Activated B cell treated with CpG ODN at 0.5 μM for 24 hours (primary cell): ENCODE results near the gene MTG2. TPM values are rescaled to one million over a fixed set of nuclear protein-coding genes. Genes with fewer than 3 reads are reported as not detected.

ENCODE experiments used
- ATAC-seq: fragments of 200-7000 bp; cut with Tn5 transposase; one replicate; pipeline ENCODE4 v1.10.0; 2021; ENCODE audit warnings: low read depth, mild to moderate bottlenecking, moderate library complexity
- CTCF ChIA-PET: fragments of 350-600 bp; sonication (Branson Sonifier 250); formaldehyde crosslinking; loops from one replicate; lab custom pipeline; 2021; ENCODE audit warnings: antibody characterized with exemption; lab: Charles Lee
- POLR2A ChIA-PET: fragments of 350-600 bp; sonication (Branson Sonifier 250); formaldehyde crosslinking; loops from one replicate; lab custom pipeline; 2021; ENCODE audit warnings: antibody characterized with exemption; lab: Charles Lee
- DNase-seq: peaks from one replicate; pipeline ENCODE4 v3.0.0; 2022
- H3K27ac Mint-ChIP-seq: one replicate; pipeline ENCODE4 v1.8.0; 2020; ENCODE audit warnings: mixed read lengths
- H3K27me3 Mint-ChIP-seq: one replicate; pipeline ENCODE4 v1.8.0; 2021; ENCODE audit warnings: mixed read lengths
- H3K36me3 Mint-ChIP-seq: one replicate; pipeline ENCODE4 v1.8.0; 2021; ENCODE audit warnings: low read depth, mixed read lengths
- H3K4me1 Mint-ChIP-seq: one replicate; pipeline ENCODE4 v1.8.0; 2021; ENCODE audit warnings: mixed read lengths
- H3K4me3 Mint-ChIP-seq: one replicate; pipeline ENCODE4 v1.8.0; 2020; ENCODE audit warnings: mild to moderate bottlenecking, mixed read lengths
- H3K9me3 Mint-ChIP-seq: one replicate; pipeline ENCODE4 v1.8.0; 2020; ENCODE audit warnings: mixed read lengths
- CTCF ChIP-seq: fragments of 200-600 bp; IDR thresholded peaks from one replicate; pipeline ENCODE4 v1.8.0; 2022; ENCODE audit warnings: antibody characterized with exemption, mild to moderate bottlenecking
- intact Hi-C: fragments of 100-400 bp; cut with micrococcal nuclease; formaldehyde crosslinking; loops from one replicate; pipeline ENCODE4 v1.15.1; 2024
- total RNA-seq: library from RNA; stranded (reverse); gene quantifications from 2 replicates; pipeline ENCODE4 v1.2.3, GENCODE V29; 2022

Gene MTG2
- total RNA-seq, 1 donor from 2014 or later = 46.8 TPM

DNA sequence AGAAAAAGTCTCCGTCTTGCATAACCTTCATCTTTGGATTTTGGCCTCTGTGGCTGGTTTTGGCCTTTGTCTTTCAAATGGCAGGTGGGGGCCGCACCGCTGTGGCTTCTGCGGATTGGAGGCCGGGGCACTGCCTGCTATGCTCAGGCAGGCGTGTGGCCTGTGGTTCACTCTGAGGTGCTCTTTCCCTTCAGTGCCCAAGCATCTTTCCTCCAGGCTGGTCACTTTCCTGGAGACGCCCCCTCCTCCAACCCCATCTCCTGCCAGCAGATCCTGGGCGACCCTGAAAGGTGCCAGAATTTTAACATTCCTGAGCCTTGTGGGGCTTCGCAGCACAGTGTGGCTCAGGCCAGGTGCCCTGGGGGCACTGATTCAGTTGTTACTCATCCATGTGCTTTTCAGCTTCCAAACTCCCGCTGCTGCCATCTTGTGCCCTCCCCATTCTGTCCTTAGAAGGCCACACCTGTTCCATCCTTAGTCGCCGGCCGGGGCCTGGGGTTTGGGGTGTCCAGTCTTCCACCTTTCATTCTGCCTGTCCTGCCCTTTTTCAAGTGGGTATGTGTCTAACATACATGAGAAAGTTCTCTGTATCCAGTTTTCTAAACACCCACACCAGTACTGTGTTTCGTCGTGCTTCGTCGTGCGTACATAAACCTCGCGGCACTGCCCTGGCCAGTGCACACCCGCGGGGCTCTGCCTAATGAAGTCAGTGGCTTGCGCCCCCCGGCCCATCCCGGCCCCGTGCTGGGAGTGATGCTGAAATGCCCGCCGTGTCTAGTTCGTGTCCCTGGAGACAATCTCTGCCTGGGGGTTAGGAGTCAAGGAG, 27.2 kb upstream of the MTG2 start:
- Mint-ChIP-seq H3K4me3 (no peak overlapping the region), H3K27ac (no peak overlapping the region), H3K4me1 (peaks cover 7% of the 10 kb centered on the region), H3K9me3 (peaks cover 3% of the 10 kb centered on the region), H3K27me3 (no peaks in the 10 kb centered on the region), H3K36me3 (peaks cover 32% of the 10 kb centered on the region)
- ChIA-PET CTCF (interaction anchor here (2.2 kb wide), 1 partner anchor 145 kb away, joined by 12 read pairs; no protein-coding TSS in a partner anchor), POLR2A (no interaction called here)
- no peak for TF ChIP-seq CTCF
- no peak for DNase-seq
- ATAC-seq = no peak
- intact Hi-C loops = no loop called here

DNA sequence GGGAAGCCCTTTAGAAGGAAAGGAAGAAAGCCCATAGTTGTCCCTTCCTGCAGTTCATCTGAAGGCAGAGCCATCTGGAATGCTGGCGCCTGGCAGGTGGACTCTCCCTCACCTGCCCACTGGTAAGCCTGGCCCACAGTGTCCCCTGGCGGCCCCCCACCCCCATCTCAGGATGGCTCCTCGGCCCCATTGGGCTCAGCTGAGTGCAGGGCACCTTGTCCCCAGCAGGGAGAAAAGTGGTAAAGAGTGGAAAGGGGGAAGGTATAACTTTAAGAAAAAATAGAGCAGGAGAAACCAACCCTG, 26.6 kb upstream of the MTG2 start:
- no peak overlapping the region for H3K4me3 Mint-ChIP-seq
- no peak for DNase-seq
- intact Hi-C loops = no loop called here

DNA sequence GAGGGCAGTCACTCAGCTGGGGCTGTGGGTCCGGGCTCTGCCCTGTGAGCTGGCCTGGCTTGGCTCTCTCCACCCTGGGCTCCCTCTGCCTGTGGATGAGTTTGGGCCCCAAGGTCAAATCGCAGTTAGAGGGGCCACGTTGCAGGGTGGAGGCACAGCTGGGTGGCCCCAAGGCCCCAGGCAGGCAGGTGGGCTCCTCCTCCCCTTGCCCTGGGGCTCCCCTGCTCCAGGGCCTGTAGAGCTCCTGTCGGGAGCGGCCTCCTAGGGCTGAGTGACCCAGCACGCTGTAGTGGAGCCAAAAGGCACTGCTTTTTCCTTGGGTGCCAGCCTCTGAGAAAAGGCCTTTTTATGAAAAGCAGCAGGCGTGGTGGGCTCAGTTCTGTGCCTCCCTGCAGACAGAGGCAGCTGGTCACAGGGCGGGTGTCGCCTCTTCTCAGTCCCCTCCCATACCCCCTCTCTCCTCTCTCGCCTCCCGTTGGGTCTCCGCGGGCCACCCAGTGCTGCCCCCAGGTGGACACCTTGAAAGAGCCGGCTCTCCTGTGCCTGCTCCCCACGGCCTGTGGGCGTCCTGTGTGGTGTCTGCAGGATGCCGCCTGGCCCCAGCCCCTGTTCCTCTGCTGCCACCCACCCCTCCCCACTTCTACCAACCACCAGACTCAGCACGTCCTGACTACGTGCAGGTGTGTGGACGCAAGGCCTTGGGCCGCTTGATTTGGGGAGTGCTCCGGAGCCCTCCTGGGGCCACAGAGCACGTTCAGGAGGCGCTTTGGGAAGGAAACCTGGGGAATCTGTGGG, 26.0 kb upstream of the MTG2 start:
- H3K27me3 Mint-ChIP-seq = no peaks in the 10 kb centered on the region
- DNase-seq (peak; percentile 58), ATAC-seq (peak; percentile 97)
- no peak for TF ChIP-seq CTCF
- H3K36me3 Mint-ChIP-seq = peaks cover 40% of the 10 kb centered on the region
- peaks cover 3% of the 10 kb centered on the region for H3K9me3 Mint-ChIP-seq
- POLR2A ChIA-PET = no interaction called here
- H3K27ac Mint-ChIP-seq = no peak overlapping the region
- intact Hi-C loops = no loop called here
- H3K4me3 Mint-ChIP-seq = no peak overlapping the region
- CTCF ChIA-PET = interaction anchor here (2.2 kb wide), 1 partner anchor 146 kb away, joined by 12 read pairs; no protein-coding TSS in a partner anchor
- peaks cover 7% of the 10 kb centered on the region for H3K4me1 Mint-ChIP-seq

More for the DNA sequence above, 26.6 kb upstream of the MTG2 start:
- CTCF ChIA-PET = interaction anchor here (2.2 kb wide), 1 partner anchor 145 kb away, joined by 12 read pairs; no protein-coding TSS in a partner anchor
- Mint-ChIP-seq H3K27ac (no peak overlapping the region), H3K27me3 (no peaks in the 10 kb centered on the region), H3K36me3 (peaks cover 36% of the 10 kb centered on the region), H3K4me1 (peaks cover 7% of the 10 kb centered on the region), H3K9me3 (peaks cover 3% of the 10 kb centered on the region)
- TF ChIP-seq CTCF = no peak
- no peak for ATAC-seq
- POLR2A ChIA-PET = no interaction called here

DNA sequence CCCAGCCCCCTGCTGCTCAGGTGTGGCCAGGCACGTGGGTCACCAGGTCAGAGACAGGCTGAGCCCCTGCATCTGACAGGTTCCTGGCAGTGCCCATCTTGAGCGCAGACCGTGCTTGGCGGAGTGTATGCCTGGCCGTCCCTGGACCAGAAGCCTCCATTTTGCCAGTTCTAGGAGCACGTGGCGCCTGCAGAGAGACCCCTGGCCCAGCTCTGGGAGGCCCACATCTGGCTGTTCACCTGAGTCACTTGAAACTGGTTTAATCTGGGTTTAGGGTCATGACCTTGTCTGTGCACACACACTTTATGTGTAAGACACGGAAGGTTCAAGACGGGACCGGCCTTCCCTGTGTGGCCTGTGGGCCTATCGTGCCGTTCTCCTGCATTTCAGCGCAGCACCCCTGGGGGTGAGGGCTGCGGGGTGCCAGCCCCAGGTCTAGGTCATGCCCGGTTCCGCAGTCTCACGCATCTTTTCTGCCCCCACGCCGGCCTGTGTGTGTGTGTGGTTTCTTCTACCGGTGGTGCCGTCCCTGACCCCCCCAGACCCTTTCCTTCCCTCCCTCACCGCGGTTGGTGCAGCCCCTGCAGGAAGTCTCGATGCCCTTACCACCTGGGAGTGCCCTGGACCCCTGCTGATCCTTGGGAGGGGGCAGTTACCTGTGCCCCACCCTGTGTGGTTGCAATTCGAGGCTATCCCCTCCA, 25.3 kb upstream of the MTG2 start:
- Mint-ChIP-seq H3K4me1 (peaks cover 7% of the 10 kb centered on the region), H3K36me3 (peaks cover 42% of the 10 kb centered on the region), H3K9me3 (peaks cover 3% of the 10 kb centered on the region), H3K27ac (no peak overlapping the region), H3K4me3 (no peak overlapping the region), H3K27me3 (no peaks in the 10 kb centered on the region)
- ChIA-PET POLR2A (no interaction called here), CTCF (no interaction called here)
- DNase-seq (no peak), ATAC-seq (no peak)
- no peak for TF ChIP-seq CTCF
- intact Hi-C loops = no loop called here

GRCh38 chr20:62158088-62158400, 24.8 kb upstream of the MTG2 start:
- Mint-ChIP-seq H3K27me3 (no peaks in the 10 kb centered on the region), H3K9me3 (peaks cover 3% of the 10 kb centered on the region), H3K4me1 (peaks cover 7% of the 10 kb centered on the region), H3K4me3 (no peak overlapping the region), H3K27ac (no peak overlapping the region), H3K36me3 (peaks cover 39% of the 10 kb centered on the region)
- intact Hi-C loops = no loop called here
- ATAC-seq = no peak
- TF ChIP-seq CTCF = no peak
- no peak for DNase-seq
- CTCF ChIA-PET = no interaction called here
- POLR2A ChIA-PET = no interaction called here
